H1 (cell line): ENCODE results near the gene HSF5. TPM values are rescaled to one million over a fixed set of nuclear protein-coding genes. Genes with fewer than 3 reads are reported as not detected.

Source experiments
- CEBPB ChIP-seq: IDR thresholded peaks from 2 replicates; pipeline ENCODE4 v1.6.1; 2012; ENCODE audit warnings: low read depth, low read length
- CREB1 ChIP-seq: IDR thresholded peaks from 2 replicates; pipeline ENCODE4 v1.6.1; 2012; ENCODE audit warnings: inconsistent platforms
- NRF1 ChIP-seq: IDR thresholded peaks from 2 replicates; pipeline ENCODE4 v1.6.1; 2011; ENCODE audit warnings: mild to moderate bottlenecking, low read depth, low read length, improper control_type of control experiment
- YY1 ChIP-seq: IDR thresholded peaks from 2 replicates; pipeline ENCODE4 v1.6.1; 2011; ENCODE audit warnings: low read depth, mild to moderate bottlenecking, low read length
- polyA plus RNA-seq, 7 experiments: library from polyadenylated mRNA; depleted of rRNA in 3 of 7; stranded (reverse) in 5 of 7; unstranded in 2 of 7; fragments of >200 nt in 5 of 7; fragments of 200-250 nt in 2 of 7; gene quantifications; 1 replicate in 5 of 7; 2 replicates in 1 of 7; 4 replicates in 1 of 7; pipeline versions ENCODE4 v1.2.1 to v1.2.3, GENCODE V29; 2011 to 2013; ENCODE audit warnings: missing spikeins in 2 of 7, mixed read lengths in 2 of 7
- total RNA-seq: library from RNA; stranded (reverse); fragmentation: NEBNext Ultra II Directional; extraction: Animal tissue kit (Norgen Biotek cat#: 25700); gene quantifications from 2 replicates; pipeline ENCODE4 v1.2.1, GENCODE V29; 2021

Gene HSF5
- total and polyA plus RNA-seq, 2 of the 8 experiments (the other 6 are each of a cell fraction or from before 2014, with no cell fraction given): not detected

- no peak for TF ChIP-seq CREB1
- no peak for TF ChIP-seq NRF1
- no peak for TF ChIP-seq YY1
- no peak for TF ChIP-seq CEBPB
- TF ChIP-seq, all 59 proteins: peak for 0
These were observed 60.4 kb downstream of the HSF5 start (continued) for GRCh38 chr17:58427807-58428206.
